ENCODE results near the gene NLN.
"Not testable (repeated sequence)": the region's sequence is repeated elsewhere in the genome, so short reads cannot be mapped to it uniquely, and the experiment has no call there.

Gene NLN

DNA sequence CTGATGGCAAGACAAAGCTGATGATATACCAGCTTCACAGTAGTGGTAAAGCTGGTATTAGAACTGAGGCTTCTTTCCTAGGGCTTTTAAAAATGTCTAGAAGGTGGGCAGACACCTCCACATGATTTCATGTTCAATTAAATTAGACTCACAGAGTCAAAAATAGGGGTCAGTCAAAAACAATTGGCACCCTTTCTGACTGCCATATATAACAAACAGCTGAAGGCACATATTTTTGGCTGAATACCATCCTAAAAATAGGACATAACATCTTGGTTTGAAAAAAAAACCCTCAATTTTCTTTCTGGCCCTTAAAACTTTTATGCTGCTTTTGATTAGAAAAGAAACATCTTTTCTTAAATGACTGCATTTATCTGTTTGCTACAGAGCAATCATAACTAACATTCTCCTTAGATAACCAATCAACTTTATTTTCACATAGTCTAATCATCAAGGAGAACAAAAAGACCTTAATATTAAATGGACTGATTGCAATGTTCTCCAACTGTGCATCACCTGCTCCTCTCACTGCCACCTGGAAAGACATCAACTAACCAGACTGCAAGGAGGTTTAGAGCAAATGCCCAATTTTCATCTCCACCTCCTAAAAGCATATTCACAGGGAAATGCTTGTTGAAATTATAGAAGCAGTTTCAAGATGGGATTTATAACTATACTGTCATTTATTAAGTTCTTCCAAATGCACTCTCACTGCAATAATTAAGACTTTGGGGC, 3.3 kb upstream of the NLN start:
- TF ChIP-seq CTCF (conservative IDR thresholded peaks at IDR 0.05) (no peak), ZFX (IDR thresholded peaks at IDR 0.05) (no peak)
- no peak overlapping the region for H3K27ac ChIP-seq

- no peak for TF ChIP-seq ZFX (IDR thresholded peaks at IDR 0.05)
- no peak for TF ChIP-seq CTCF (conservative IDR thresholded peaks at IDR 0.05)
- H3K27ac ChIP-seq = peak overlapping the region; percentile 86
Measured at GRCh38 chr5:65721050-65721719, 820 bp upstream of the NLN start.

- TF ChIP-seq CTCF (conservative IDR thresholded peaks at IDR 0.05) (no peak), ZFX (IDR thresholded peaks at IDR 0.05) (peak; percentile 47)
- peak overlapping the region; percentile 86 for H3K27ac ChIP-seq
Measured at GRCh38 chr5:65722575-65723403, 784 bp downstream of the NLN start.

GRCh38 chr5:65727491-65728156, 5.6 kb downstream of the NLN start:
- TF ChIP-seq CTCF (conservative IDR thresholded peaks at IDR 0.05) = no peak
- no peak for TF ChIP-seq ZFX (IDR thresholded peaks at IDR 0.05)
- H3K27ac ChIP-seq = no peak overlapping the region

- H3K27ac ChIP-seq = no peak overlapping the region
- no peak for TF ChIP-seq ZFX (IDR thresholded peaks at IDR 0.05)
- no peak for TF ChIP-seq CTCF (conservative IDR thresholded peaks at IDR 0.05)
Measured at GRCh38 chr5:65728218-65728617, 6.2 kb downstream of the NLN start.

- TF ChIP-seq CTCF (conservative IDR thresholded peaks at IDR 0.05) (no peak), ZFX (IDR thresholded peaks at IDR 0.05) (no peak)
- H3K27ac ChIP-seq = no peak overlapping the region
Measured at GRCh38 chr5:65730910-65731309, 8.9 kb downstream of the NLN start.

DNA sequence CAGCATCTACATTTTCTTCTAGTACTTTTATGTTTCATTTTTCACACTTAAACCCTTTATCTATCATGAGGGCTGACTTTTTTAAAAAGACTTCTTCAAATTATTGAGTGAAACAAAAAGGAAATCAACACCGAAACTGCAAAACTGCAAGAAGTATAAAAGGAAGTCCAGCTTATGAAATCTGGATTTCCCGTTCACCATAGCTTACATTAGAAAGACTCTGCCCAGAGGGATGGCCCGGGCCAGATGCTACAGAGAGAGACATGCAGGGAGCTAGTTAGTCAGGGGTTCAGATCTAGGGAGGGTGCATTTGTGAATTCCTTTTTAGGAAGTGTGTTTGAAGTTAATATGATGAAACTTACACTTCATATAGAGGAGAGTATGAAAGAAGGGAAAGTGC, 10.0 kb downstream of the NLN start:
- not testable (repeated sequence) for H3K27ac ChIP-seq

- H3K27ac ChIP-seq = not testable (repeated sequence)
Measured at GRCh38 chr5:65734196-65734775, 12.3 kb downstream of the NLN start.
